22Rv1 (cell line): Measurements from ENCODE around the gene SEC16A.

Experiments
- ZFX ChIP-seq: fragments of 450-650 bp; IDR thresholded peaks from 2 replicates; pipeline ENCODE4 v1.6.1; 2017; ENCODE audit warnings: antibody characterized with exemption, borderline replicate concordance
- TF ChIP-seq, protein P1 (sequence below): fragments of 450-650 bp; IDR thresholded peaks from 2 replicates; pipeline ENCODE4 v1.5.1; 2017; ENCODE audit warnings: mild to moderate bottlenecking

- TF ChIP-seq, protein P1, sequence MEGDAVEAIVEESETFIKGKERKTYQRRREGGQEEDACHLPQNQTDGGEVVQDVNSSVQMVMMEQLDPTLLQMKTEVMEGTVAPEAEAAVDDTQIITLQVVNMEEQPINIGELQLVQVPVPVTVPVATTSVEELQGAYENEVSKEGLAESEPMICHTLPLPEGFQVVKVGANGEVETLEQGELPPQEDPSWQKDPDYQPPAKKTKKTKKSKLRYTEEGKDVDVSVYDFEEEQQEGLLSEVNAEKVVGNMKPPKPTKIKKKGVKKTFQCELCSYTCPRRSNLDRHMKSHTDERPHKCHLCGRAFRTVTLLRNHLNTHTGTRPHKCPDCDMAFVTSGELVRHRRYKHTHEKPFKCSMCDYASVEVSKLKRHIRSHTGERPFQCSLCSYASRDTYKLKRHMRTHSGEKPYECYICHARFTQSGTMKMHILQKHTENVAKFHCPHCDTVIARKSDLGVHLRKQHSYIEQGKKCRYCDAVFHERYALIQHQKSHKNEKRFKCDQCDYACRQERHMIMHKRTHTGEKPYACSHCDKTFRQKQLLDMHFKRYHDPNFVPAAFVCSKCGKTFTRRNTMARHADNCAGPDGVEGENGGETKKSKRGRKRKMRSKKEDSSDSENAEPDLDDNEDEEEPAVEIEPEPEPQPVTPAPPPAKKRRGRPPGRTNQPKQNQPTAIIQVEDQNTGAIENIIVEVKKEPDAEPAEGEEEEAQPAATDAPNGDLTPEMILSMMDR: peak; percentile 97
- TF ChIP-seq ZFX: no peak
Measured at GRCh38 chr9:136488247-136489214, 5.7 kb upstream of the SEC16A start.
